ENCODE results near the gene SRP68. TPM values are rescaled to one million over a fixed set of nuclear protein-coding genes. Genes with fewer than 3 reads are reported as not detected.

Gene SRP68
- total RNA-seq, 1 donor from 2014 or later = 76.1 TPM

GRCh38 chr17:76033139-76033538 is 39.2 kb downstream of the SRP68 start:
- ChIA-PET POLR2A (interaction anchor here (0.6 kb wide), 1 partner anchor 36 kb away, joined by 3 read pairs; no protein-coding TSS in a partner anchor), CTCF (no interaction called here)
- Mint-ChIP-seq H3K36me3 (ENCODE audit: low read depth) (peaks cover 5% of the 10 kb centered on the region), H3K9me3 (no peaks in the 10 kb centered on the region), H3K27me3 (no peaks in the 10 kb centered on the region), H3K4me1 (peaks cover 8% of the 10 kb centered on the region), H3K4me3 (no peak overlapping the region), H3K27ac (no peak overlapping the region)
- intact Hi-C loops (cut with micrococcal nuclease) = no loop called here
- DNase-seq (no peak), ATAC-seq (ENCODE audit: low read depth) (no peak)
- TF ChIP-seq, protein P1, sequence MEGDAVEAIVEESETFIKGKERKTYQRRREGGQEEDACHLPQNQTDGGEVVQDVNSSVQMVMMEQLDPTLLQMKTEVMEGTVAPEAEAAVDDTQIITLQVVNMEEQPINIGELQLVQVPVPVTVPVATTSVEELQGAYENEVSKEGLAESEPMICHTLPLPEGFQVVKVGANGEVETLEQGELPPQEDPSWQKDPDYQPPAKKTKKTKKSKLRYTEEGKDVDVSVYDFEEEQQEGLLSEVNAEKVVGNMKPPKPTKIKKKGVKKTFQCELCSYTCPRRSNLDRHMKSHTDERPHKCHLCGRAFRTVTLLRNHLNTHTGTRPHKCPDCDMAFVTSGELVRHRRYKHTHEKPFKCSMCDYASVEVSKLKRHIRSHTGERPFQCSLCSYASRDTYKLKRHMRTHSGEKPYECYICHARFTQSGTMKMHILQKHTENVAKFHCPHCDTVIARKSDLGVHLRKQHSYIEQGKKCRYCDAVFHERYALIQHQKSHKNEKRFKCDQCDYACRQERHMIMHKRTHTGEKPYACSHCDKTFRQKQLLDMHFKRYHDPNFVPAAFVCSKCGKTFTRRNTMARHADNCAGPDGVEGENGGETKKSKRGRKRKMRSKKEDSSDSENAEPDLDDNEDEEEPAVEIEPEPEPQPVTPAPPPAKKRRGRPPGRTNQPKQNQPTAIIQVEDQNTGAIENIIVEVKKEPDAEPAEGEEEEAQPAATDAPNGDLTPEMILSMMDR (IDR thresholded peaks at IDR 0.05) = no peak

DNA sequence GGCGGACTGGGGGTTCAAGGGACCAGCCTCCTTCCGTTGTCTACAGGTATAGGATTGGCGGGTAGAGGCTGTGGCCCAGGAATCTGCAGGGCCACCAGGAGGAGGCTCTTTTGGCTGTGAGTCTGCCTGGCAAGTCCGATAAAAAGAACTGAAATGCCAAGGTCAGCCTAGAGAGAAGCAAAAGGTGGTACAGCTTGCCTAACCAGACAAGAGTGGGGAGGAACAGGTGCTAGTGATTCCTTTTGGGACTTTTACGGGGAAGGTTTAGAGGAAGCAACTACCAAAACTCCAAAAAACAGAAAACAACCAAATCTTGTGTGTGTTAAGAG is 39.6 kb downstream of the SRP68 start:
- ATAC-seq (ENCODE audit: low read depth) (no peak), DNase-seq (no peak)
- H3K9me3 Mint-ChIP-seq = no peaks in the 10 kb centered on the region
- CTCF ChIA-PET = no interaction called here
- H3K4me3 Mint-ChIP-seq = no peak overlapping the region
- H3K27ac Mint-ChIP-seq = no peak overlapping the region
- TF ChIP-seq, protein P1 (IDR thresholded peaks at IDR 0.05) = no peak
- no peaks in the 10 kb centered on the region for H3K27me3 Mint-ChIP-seq
- H3K4me1 Mint-ChIP-seq = peaks cover 8% of the 10 kb centered on the region
- H3K36me3 Mint-ChIP-seq (ENCODE audit: low read depth) = peaks cover 3% of the 10 kb centered on the region
- POLR2A ChIA-PET = no interaction called here
- intact Hi-C loops (cut with micrococcal nuclease) = no loop called here

GRCh38 chr17:76032073-76032779 is 40.1 kb downstream of the SRP68 start:
- ChIA-PET POLR2A (no interaction called here), CTCF (no interaction called here)
- Mint-ChIP-seq H3K27me3 (no peaks in the 10 kb centered on the region), H3K4me3 (no peak overlapping the region), H3K4me1 (peaks cover 8% of the 10 kb centered on the region), H3K36me3 (ENCODE audit: low read depth) (peaks cover 3% of the 10 kb centered on the region), H3K27ac (no peak overlapping the region), H3K9me3 (no peaks in the 10 kb centered on the region)
- intact Hi-C loops (cut with micrococcal nuclease) = no loop called here
- DNase-seq = no peak
- TF ChIP-seq, protein P1 (IDR thresholded peaks at IDR 0.05) = no peak
- no peak for ATAC-seq (ENCODE audit: low read depth)

DNA sequence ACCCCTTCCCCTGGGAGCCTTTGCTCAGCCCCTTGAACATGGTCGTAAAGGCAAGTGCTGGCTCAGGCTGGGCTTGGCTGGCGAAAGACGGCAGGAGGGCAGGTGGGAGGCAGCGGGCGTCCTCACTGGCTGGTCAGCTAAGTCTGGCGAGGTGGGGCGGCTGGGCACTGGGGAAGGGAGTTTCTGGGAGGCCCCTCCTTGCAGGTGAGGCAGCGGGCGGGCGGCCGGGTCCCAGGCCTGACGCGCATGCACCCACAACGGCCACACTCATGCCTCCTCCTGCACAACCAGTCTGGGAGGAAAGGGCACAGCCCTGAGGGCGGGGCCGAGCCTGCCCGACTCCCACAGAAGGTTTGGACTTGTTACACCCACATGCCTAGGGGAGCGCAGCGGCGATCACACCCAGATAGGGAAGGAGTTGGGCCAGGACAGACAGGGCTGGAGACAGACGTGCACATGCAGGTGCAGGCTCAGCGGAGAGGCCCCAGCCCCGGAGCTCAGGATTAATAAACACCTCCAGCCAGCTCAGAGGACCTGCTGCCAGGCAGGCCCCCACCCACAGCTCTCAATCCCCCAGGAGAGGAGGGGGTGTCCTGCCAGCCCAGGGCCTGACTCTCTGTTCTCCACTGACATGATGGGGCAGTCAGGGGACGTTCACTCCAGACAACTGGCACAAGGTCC is 45.0 kb downstream of the SRP68 start, which contains the start of gene EVPL:
Gene EVPL, minus strand, starts transcription at position 148 of the 681 bp plus-strand sequence. Its CDS starts 108 bp downstream, at position 40.
- Mint-ChIP-seq H3K4me3 (no peak within 1 kb of the TSS), H3K27me3 (no peaks in the 10 kb centered on the region), H3K4me1 (peaks cover 8% of the 10 kb centered on the region), H3K9me3 (no peaks in the 10 kb centered on the region), H3K36me3 (ENCODE audit: low read depth) (no peaks in the 10 kb centered on the region), H3K27ac (no peak within 1 kb of the TSS)
- DNase-seq (no peak), ATAC-seq (ENCODE audit: low read depth) (no peak)
- TF ChIP-seq, protein P1 (IDR thresholded peaks at IDR 0.05) = no peak
- ChIA-PET CTCF (no interaction called here), POLR2A (interaction anchor here (0.7 kb wide), 1 partner anchor 11 kb away, joined by 10 read pairs; no protein-coding TSS in a partner anchor)
- intact Hi-C loops (cut with micrococcal nuclease) = no loop called here

DNA sequence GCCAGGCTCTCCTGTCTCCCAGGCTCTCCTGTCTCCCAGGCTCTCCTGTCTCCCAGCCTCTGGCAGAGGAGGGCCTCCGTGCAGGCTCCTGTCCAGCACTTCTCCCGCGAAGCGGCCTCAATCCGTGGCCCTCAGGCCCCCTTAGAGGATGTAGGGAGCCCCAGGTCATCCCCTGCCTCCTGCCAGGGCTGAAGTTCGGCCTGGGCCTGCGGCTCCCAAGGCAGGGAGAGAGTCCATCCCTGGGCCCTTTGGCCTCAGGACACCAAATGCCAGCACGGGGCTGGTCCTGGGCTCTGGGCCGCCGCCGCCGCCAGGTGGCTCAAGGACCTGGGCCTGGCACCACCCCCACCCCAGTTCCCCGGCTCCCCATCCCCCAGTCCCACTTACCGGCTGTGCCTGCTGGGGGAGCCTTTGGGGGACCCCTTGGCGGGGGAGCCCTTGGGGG is 45.6 kb downstream of the SRP68 start:
- Mint-ChIP-seq H3K36me3 (ENCODE audit: low read depth) (no peaks in the 10 kb centered on the region), H3K4me3 (no peak overlapping the region), H3K9me3 (no peaks in the 10 kb centered on the region), H3K27ac (no peak overlapping the region), H3K27me3 (no peaks in the 10 kb centered on the region), H3K4me1 (peaks cover 8% of the 10 kb centered on the region)
- DNase-seq (no peak), ATAC-seq (ENCODE audit: low read depth) (no peak)
- ChIA-PET CTCF (no interaction called here), POLR2A (no interaction called here)
- TF ChIP-seq, protein P1 (IDR thresholded peaks at IDR 0.05) = no peak
- intact Hi-C loops (cut with micrococcal nuclease) = no loop called here

All from activated B cell treated with CpG ODN at 0.5 μM for 24 hours (primary cell).